A673 (cell line): ENCODE results near the gene KDELR3.

ENCODE experiments used
- CTCF ChIP-seq: fragments of 300-800, 200-600 bp; sonication (generic); conservative IDR thresholded peaks from 2 replicates; pipeline ENCODE4 v1.5.1; 2017; ENCODE audit warnings: low read depth, mild to moderate bottlenecking, antibody characterized with exemption, low read length, moderate library complexity, mixed read lengths
- EZH2 ChIP-seq: fragments of 200-600 bp; sonication (generic); IDR thresholded peaks from 2 replicates; pipeline ENCODE4 v1.6.1; 2017; ENCODE audit warnings: borderline replicate concordance, low read depth, mild to moderate bottlenecking, mixed read lengths, antibody characterized with exemption, low read length; ENCODE audit not compliant: poor library complexity, severe bottlenecking

- TF ChIP-seq CTCF: no peak
- TF ChIP-seq EZH2: no peak
Measured at GRCh38 chr22:38497869-38498268, 30.0 kb downstream of the KDELR3 start.
